GM10266 (cell line): ENCODE data around the gene ACP4.
"Not testable (repeated sequence)": the region's sequence is repeated elsewhere in the genome, so short reads cannot be mapped to it uniquely, and the experiment has no call there.

Experiments used
- DNase-seq: peaks from one replicate; pipeline ENCODE4 v3.0.0; 2012; ENCODE audit errors: extremely low spot score
- TF ChIP-seq, protein P1 (sequence below): IDR thresholded peaks from 2 replicates; pipeline ENCODE4 v1.5.1; 2012; ENCODE audit warnings: mild to moderate bottlenecking, low read depth; ENCODE audit not compliant: control insufficient read depth, insufficient read depth; ENCODE audit errors: missing control alignments

ACP4 gene

GRCh38 chr19:50779504-50780457 lies 10.4 kb upstream of the ACP4 start:
- TF ChIP-seq, protein P1, sequence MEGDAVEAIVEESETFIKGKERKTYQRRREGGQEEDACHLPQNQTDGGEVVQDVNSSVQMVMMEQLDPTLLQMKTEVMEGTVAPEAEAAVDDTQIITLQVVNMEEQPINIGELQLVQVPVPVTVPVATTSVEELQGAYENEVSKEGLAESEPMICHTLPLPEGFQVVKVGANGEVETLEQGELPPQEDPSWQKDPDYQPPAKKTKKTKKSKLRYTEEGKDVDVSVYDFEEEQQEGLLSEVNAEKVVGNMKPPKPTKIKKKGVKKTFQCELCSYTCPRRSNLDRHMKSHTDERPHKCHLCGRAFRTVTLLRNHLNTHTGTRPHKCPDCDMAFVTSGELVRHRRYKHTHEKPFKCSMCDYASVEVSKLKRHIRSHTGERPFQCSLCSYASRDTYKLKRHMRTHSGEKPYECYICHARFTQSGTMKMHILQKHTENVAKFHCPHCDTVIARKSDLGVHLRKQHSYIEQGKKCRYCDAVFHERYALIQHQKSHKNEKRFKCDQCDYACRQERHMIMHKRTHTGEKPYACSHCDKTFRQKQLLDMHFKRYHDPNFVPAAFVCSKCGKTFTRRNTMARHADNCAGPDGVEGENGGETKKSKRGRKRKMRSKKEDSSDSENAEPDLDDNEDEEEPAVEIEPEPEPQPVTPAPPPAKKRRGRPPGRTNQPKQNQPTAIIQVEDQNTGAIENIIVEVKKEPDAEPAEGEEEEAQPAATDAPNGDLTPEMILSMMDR = no peak
- no peak for DNase-seq

DNA sequence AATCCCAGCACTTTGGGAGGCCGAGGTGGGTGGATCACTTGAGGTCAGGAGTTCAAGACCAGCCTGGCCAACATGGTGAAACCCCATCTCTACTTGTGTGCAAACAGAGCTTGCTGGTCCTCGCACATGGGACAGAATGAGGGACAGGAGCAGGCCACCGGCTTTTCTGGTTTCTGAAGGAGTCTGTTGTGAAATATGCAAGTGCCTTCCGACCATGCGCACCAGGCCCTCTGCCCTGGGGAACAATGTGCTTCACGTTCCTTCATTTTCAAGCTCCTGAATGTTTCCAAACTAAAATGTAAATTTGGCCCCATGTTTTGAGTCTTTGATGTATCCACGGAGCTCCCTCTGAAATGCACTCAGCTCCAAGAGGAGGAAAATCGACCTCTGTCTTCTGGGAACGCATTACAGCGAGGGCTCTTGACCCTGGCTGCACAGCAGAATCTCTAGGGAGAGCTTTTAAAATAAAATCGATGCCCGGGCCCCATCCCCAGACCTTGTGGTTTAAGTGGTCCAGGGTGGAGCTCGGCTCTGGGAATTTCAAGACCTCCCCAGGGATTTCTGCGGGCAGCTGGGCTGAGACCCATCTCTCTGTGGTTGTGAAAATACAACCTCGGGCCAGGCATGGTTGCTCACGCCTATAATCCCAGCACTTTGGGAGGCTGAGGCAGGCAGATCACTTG lies 9.3 kb upstream of the ACP4 start:
- no peak for DNase-seq
- TF ChIP-seq, protein P1 = no peak

DNA sequence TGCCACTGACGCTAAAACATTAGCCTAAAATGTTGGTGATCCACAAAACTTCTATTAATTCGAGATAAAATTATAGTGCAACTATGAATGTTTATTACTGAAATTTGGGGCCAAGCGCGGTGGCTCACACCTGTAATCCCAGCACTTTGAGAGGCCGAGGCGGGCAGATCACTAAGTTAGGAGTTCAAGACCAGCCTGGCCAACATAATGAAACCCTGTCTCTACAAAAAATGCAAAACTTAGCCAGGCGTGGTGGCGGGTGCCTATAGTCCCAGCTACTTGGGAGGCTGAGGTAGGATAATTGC lies 6.4 kb upstream of the ACP4 start:
- DNase-seq = not testable (repeated sequence)

DNA sequence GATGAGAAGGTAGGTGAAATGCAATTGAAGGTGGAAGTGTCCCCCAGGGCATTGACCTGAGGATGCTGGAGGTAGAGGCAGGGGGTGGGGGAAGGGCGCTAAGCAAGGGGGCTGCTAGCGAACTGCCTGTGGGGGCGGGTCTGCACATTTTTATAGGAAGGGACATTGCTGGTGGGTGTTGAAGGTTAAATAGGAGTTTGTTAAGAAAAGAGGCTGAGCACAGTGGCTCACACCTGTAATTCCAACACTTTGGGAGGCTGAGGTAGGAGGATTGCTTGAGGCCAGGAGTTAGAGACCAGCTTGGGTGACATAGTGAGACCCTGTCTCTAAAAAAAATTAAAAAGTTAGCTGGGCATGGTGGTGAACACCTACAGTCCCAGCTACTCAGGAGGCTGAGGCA lies 5.5 kb upstream of the ACP4 start:
- no peak for DNase-seq
- TF ChIP-seq, protein P1 = no peak

GRCh38 chr19:50785329-50785728 lies 4.9 kb upstream of the ACP4 start:
- DNase-seq = no peak
- TF ChIP-seq, protein P1 = no peak

GRCh38 chr19:50790922-50791467 lies 780 bp downstream of the ACP4 start:
- no peak for DNase-seq
- TF ChIP-seq, protein P1 = no peak

- no peak for DNase-seq
- TF ChIP-seq, protein P1 = no peak
Observed at GRCh38 chr19:50791594-50792271, 1.5 kb downstream of the ACP4 start.
